K562 (cell line): ENCODE measurements around the gene SOX8. TPM values are rescaled to one million over a fixed set of nuclear protein-coding genes. Genes with fewer than 3 reads are reported as not detected.

Experiments
- ATAC-seq: fragments of 200-7000 bp; cut with Tn5 transposase; 3 replicates; pipeline ENCODE4 v1.9.1; 2020; ENCODE audit warnings: moderate library complexity
- BruUV-seq: library from RNA; stranded (reverse); fragments of 400-500 nt; replicated peaks from 2 replicates; lab custom pipeline; 2021; lab: Mats Ljungman, UMichigan
- CTCF ChIA-PET: fragments of 300-600 bp; formaldehyde crosslinking; extraction: SDS; loops from one replicate; lab custom pipeline; 2021; ENCODE audit warnings: low intra/inter-chr PET ratio; lab: Yijun Ruan, JAX
- POLR2A ChIA-PET: fragments of 300-600, 350-650 bp; sonication (Branson Sonifier 250); formaldehyde crosslinking; extraction: SDS; loops from one replicate; lab custom pipeline; 2021; ENCODE audit warnings: antibody characterized with exemption, inconsistent platforms; lab: Yijun Ruan, JAX
- DNase-seq, 4 experiments: peaks; one replicate each; pipeline versions ENCODE4 v3.0.0 to v3.0.0-alpha.2; 2011 to 2018; ENCODE audit warnings: low spot score in 3 of 4, mixed read lengths in 3 of 4; ENCODE audit errors: extremely low read depth in 1 of 4
- FAIRE-seq: peaks from 2 replicates; lab custom pipeline; 2011; peaks lifted over from hg19 to GRCh38; lab: Jason Lieb, UNC
- H2AFZ ChIP-seq: 2 replicates; pipeline ENCODE4 v1.6.0; 2011; ENCODE audit warnings: low read depth, low read length, control low read depth, inconsistent platforms
- H3K27ac ChIP-seq: fragments of 200-600 bp; 3 replicates; pipeline ENCODE4 v1.8.0; 2011; ENCODE audit warnings: low read depth, mild to moderate bottlenecking, control low read depth, inconsistent platforms, low read length, moderate library complexity, mixed read lengths; ENCODE audit errors: extremely low read depth
- H3K27me3 ChIP-seq, 2 experiments: fragments of 300-600 bp in 1 of 2; 2 replicates in 1 of 2; 3 replicates in 1 of 2; pipeline versions ENCODE4 v1.6.0 to v1.8.0; 2011; ENCODE audit warnings: inconsistent platforms in 2 of 2, low read length in 2 of 2, mild to moderate bottlenecking in 1 of 2, mixed read lengths in 1 of 2, moderate library complexity in 1 of 2; ENCODE audit not compliant: control insufficient read depth in 2 of 2, insufficient read depth in 2 of 2
- H3K36me3 ChIP-seq: fragments of 300-600 bp; 3 replicates; pipeline ENCODE4 v1.8.0; 2011; ENCODE audit warnings: mild to moderate bottlenecking, low read length, inconsistent platforms; ENCODE audit not compliant: control insufficient read depth, insufficient read depth
- H3K4me1 ChIP-seq, 2 experiments: fragments of 200-600 bp in 1 of 2; replicated peaks in 1 of 2; 2 replicates in 1 of 2; 3 replicates in 1 of 2; pipeline versions ENCODE4 v1.5.1 to v1.8.0; 2011; ENCODE audit warnings: inconsistent platforms in 2 of 2, low read length in 2 of 2, mild to moderate bottlenecking in 1 of 2, mixed read lengths in 1 of 2, moderate library complexity in 1 of 2; ENCODE audit not compliant: control insufficient read depth in 2 of 2, insufficient read depth in 2 of 2
- H3K4me2 ChIP-seq: 2 replicates; pipeline ENCODE4 v1.6.1; 2011; ENCODE audit warnings: low read length, control low read depth, inconsistent platforms, mixed read lengths; ENCODE audit not compliant: insufficient read depth
- H3K4me3 ChIP-seq: fragments of 200-600 bp; sonication (generic), shearing (Covaris generic); 2 replicates; pipeline ENCODE4 v1.5.1; 2016; ENCODE audit warnings: control low read depth, inconsistent platforms
- H3K79me2 ChIP-seq: fragments of 200-600 bp; 3 replicates; pipeline ENCODE4 v1.8.0; 2011; ENCODE audit warnings: low read length, inconsistent platforms; ENCODE audit not compliant: control insufficient read depth, insufficient read depth
- H3K9ac ChIP-seq, 2 experiments: 2 replicates each; pipeline versions ENCODE4 v1.6.0 to v1.6.1; 2011; ENCODE audit warnings: low read depth in 2 of 2, low read length in 2 of 2, control low read depth in 1 of 2, inconsistent platforms in 1 of 2, mild to moderate bottlenecking in 1 of 2, mixed read lengths in 1 of 2; ENCODE audit not compliant: insufficient read depth in 1 of 2
- H3K9me1 ChIP-seq: one replicate; pipeline ENCODE4 v1.6.0; 2011; ENCODE audit warnings: inconsistent platforms, mild to moderate bottlenecking, low read length, moderate library complexity; ENCODE audit not compliant: control insufficient read depth, insufficient read depth
- H3K9me3 ChIP-seq: replicated peaks from 2 replicates; pipeline ENCODE4 v1.5.1; 2011; ENCODE audit warnings: low read depth, low read length, inconsistent platforms; ENCODE audit not compliant: control insufficient read depth, insufficient read depth
- H4K20me1 ChIP-seq: replicated peaks from 2 replicates; pipeline ENCODE4 v1.6.1; 2011; ENCODE audit warnings: low read length, inconsistent platforms, mixed read lengths; ENCODE audit not compliant: control insufficient read depth, insufficient read depth
- CGGBP1 ChIP-seq: fragments of 250-450 bp; sonication (Bioruptor Pico); IDR thresholded peaks from 2 replicates; pipeline ENCODE4 v1.9.0; 2021; ENCODE audit warnings: mild to moderate bottlenecking
- MITF ChIP-seq: IDR thresholded peaks from 2 replicates; pipeline ENCODE4 v1.6.1; 2014; ENCODE audit warnings: antibody characterized with exemption
- TBL1XR1 ChIP-seq, 2 experiments: IDR thresholded peaks; 2 replicates each; pipeline ENCODE4 v1.6.1; 2012; ENCODE audit warnings: improper control_type of control experiment in 2 of 2, low read length in 2 of 2, mild to moderate bottlenecking in 1 of 2
- TCF3 ChIP-seq: sonication (generic); formaldehyde crosslinking; IDR thresholded peaks from 2 replicates; pipeline ENCODE4 v1.4.0; 2020; ENCODE audit warnings: mild to moderate bottlenecking, missing genetic modification reagents
- ZNF318 ChIP-seq, 2 experiments: fragments of 450-650 bp; IDR thresholded peaks; 2 replicates each; pipeline ENCODE4 v1.6.1; 2016; ENCODE audit warnings: mild to moderate bottlenecking in 2 of 2, borderline replicate concordance in 1 of 2, low read depth in 1 of 2, moderate library complexity in 1 of 2
- WGBS: fragments of 100-300 bp; shearing (Covaris generic); methylation state at CpG from one replicate; pipeline ENCODE4 v1.1.6; 2016; ENCODE audit warnings: low coverage, mixed read lengths; ENCODE audit not compliant: insufficient coverage; ENCODE audit errors: missing lambda C conversion rate; 5-methylcytosine and 5-hydroxymethylcytosine counted together
- in situ Hi-C: fragments of 300-500 bp; cut with MboI; formaldehyde crosslinking; loops from 4 replicates; pipeline ENCODE4 v1.15.0; 2018; ENCODE audit warnings: inconsistent platforms, mixed read lengths
- intact Hi-C: fragments of 100-400 bp; cut with micrococcal nuclease; formaldehyde crosslinking; loops from 2 replicates; pipeline ENCODE4 v1.14.2; 2022
- polyA plus RNA-seq, 8 experiments: library from polyadenylated mRNA; depleted of rRNA in 4 of 8; stranded (reverse) in 5 of 8; unstranded in 3 of 8; fragments of >200 nt; fragmentation: Nextera tagmentation in 2 of 8; fragmentation: Illumina TruSeq in 1 of 8; extraction: Ambion mirVana in 2 of 8; extraction: Trizol in 1 of 8; gene quantifications; 2 replicates each; pipeline versions ENCODE4 v1.2.1 to v1.2.3, GENCODE V29; 2011 to 2014; ENCODE audit warnings: inconsistent platforms in 1 of 8, missing spikeins in 1 of 8
- total RNA-seq, 7 experiments: library from RNA; depleted of rRNA in 6 of 7; stranded (reverse); fragments of >200 nt in 6 of 7; fragmentation: Illumina TruSeq in 2 of 7; extraction: Trizol in 2 of 7; gene quantifications; 2 replicates each; pipeline versions ENCODE4 v1.2.1 to v1.2.3, GENCODE V29; 2011 to 2021; ENCODE audit warnings: low replicate concordance in 1 of 7
- TF ChIP-seq, protein P1 (sequence below): fragments of 450-650 bp; IDR thresholded peaks from 2 replicates; pipeline ENCODE4 v1.6.1; 2016; ENCODE audit warnings: mild to moderate bottlenecking

Gene SOX8
- total and polyA plus RNA-seq, 9 of the 15 experiments (the other 6 are each of a cell fraction or from before 2014, with no cell fraction given): 0.07 to 0.15 (median 0.15) TPM; not detected in 6

GRCh38 chr16:945271-946047 lies 36.1 kb upstream of the SOX8 start:
- FAIRE-seq (no peak), ATAC-seq (no peak), DNase-seq (no peak)
- Histone ChIP-seq H3K9ac (no peak overlapping the region), H4K20me1 (no peaks in the 10 kb centered on the region), H3K9me3 (no peaks in the 10 kb centered on the region), H3K4me2 (no peak overlapping the region), H3K36me3 (no peaks in the 10 kb centered on the region), H3K9me1 (no peaks in the 10 kb centered on the region), H3K79me2 (no peaks in the 10 kb centered on the region), H2AFZ (no peak overlapping the region), H3K4me1 (no peaks in the 10 kb centered on the region), H3K27ac (no peak overlapping the region), H3K4me3 (no peak overlapping the region), H3K27me3 (peaks cover 28 to 32% of the 10 kb centered on the region in 2 experiments)
- ChIA-PET POLR2A (interaction anchor here (0.6 kb wide), 2 partner anchors 188 to 362 kb away, joined by 3 to 4 read pairs; no protein-coding TSS in a partner anchor), CTCF (no interaction called here)
- BruUV-seq: no TSS peak
- intact Hi-C loops: no loop called here
- in situ Hi-C loops: no loop called here
- 1% methylated on average over 10 of the region's 10 CpGs for WGBS
- TF ChIP-seq CGGBP1 (no peak), TBL1XR1 (IDR thresholded peaks at IDR 0.05; ENCODE audit: low read length in 2 of 2) (no peak), TCF3 (CRISPR knock-in tag) (no peak), MITF (no peak), ZNF318 (IDR thresholded peaks at IDR 0.05; ENCODE audit: borderline replicate concordance in 1 of 2, low read depth in 1 of 2) (no peak)
- TF ChIP-seq, protein P1, sequence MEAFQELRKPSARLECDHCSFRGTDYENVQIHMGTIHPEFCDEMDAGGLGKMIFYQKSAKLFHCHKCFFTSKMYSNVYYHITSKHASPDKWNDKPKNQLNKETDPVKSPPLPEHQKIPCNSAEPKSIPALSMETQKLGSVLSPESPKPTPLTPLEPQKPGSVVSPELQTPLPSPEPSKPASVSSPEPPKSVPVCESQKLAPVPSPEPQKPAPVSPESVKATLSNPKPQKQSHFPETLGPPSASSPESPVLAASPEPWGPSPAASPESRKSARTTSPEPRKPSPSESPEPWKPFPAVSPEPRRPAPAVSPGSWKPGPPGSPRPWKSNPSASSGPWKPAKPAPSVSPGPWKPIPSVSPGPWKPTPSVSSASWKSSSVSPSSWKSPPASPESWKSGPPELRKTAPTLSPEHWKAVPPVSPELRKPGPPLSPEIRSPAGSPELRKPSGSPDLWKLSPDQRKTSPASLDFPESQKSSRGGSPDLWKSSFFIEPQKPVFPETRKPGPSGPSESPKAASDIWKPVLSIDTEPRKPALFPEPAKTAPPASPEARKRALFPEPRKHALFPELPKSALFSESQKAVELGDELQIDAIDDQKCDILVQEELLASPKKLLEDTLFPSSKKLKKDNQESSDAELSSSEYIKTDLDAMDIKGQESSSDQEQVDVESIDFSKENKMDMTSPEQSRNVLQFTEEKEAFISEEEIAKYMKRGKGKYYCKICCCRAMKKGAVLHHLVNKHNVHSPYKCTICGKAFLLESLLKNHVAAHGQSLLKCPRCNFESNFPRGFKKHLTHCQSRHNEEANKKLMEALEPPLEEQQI: no peak
